ENCODE data around the gene ZNF507.

GRCh38 chr19:32364040-32364439 is 18.6 kb downstream of the ZNF507 start:
- TF ChIP-seq, protein P1, sequence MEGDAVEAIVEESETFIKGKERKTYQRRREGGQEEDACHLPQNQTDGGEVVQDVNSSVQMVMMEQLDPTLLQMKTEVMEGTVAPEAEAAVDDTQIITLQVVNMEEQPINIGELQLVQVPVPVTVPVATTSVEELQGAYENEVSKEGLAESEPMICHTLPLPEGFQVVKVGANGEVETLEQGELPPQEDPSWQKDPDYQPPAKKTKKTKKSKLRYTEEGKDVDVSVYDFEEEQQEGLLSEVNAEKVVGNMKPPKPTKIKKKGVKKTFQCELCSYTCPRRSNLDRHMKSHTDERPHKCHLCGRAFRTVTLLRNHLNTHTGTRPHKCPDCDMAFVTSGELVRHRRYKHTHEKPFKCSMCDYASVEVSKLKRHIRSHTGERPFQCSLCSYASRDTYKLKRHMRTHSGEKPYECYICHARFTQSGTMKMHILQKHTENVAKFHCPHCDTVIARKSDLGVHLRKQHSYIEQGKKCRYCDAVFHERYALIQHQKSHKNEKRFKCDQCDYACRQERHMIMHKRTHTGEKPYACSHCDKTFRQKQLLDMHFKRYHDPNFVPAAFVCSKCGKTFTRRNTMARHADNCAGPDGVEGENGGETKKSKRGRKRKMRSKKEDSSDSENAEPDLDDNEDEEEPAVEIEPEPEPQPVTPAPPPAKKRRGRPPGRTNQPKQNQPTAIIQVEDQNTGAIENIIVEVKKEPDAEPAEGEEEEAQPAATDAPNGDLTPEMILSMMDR (IDR thresholded peaks at IDR 0.05), result no peak
- TF ChIP-seq POLR2A (IDR thresholded peaks at IDR 0.05), result no peak
